ENCODE measurements around the gene OSGIN1.

The OSGIN1 gene

DNA sequence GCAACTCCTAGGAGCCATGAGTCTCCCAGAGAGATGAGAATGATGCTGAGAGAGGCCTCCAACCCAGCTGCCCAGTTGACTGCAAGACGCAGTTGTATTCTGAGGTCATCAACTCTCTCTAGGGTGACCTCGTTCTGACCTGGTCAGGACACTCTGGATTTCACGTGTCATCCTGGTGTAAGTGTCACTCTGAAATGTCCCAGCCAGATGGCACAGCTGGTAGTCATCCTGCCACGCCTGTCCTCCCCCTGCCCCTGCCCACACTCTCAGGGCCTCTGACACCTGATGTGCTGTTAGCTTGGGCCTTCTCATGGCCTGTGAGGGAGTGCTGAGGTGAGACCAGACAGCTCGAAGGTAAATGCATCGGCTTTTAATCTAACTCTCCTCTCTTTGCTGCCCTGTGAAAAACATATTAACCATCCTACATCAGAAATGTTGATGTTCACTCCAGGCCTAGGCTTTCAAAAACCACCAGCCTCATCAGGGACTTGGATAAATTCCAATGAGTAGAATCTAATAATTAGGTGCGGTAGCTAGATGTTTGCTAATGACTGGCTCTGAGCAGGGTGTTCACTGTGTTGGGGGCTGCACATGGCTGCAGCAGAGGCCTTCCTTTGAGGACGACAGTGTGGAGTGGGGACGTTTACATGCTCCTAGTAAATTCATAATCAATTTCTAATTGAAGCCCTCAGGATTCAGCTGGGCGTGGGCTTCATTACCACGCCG lies 40.4 kb upstream of the OSGIN1 start:
- DNase-seq (ENCODE audit: extremely low read depth, low read depth) = no peak

DNA sequence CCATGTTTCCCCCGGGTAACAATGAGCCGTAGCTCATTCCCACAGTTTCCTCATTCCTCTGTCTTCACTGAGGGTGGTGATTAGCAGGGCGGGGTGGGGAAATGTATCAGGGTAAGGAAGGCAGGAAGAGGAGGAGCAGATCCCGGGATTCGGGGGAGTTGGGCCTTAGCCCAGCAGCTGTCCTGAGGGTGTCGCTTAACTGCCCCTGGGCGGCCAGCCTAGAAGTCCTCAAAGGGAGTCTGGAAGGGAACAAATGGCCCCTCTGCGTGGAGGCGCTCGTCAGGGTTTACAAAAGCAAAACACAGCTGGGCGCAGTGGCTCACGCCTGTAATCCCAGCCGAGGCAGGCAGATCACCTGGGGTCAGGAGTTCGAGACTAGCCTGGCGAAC lies 39.8 kb upstream of the OSGIN1 start:
- DNase-seq (ENCODE audit: extremely low read depth, low read depth) = no peak

More for the DNA sequence above, 40.4 kb upstream of the OSGIN1 start:
- TF ChIP-seq, protein P1, sequence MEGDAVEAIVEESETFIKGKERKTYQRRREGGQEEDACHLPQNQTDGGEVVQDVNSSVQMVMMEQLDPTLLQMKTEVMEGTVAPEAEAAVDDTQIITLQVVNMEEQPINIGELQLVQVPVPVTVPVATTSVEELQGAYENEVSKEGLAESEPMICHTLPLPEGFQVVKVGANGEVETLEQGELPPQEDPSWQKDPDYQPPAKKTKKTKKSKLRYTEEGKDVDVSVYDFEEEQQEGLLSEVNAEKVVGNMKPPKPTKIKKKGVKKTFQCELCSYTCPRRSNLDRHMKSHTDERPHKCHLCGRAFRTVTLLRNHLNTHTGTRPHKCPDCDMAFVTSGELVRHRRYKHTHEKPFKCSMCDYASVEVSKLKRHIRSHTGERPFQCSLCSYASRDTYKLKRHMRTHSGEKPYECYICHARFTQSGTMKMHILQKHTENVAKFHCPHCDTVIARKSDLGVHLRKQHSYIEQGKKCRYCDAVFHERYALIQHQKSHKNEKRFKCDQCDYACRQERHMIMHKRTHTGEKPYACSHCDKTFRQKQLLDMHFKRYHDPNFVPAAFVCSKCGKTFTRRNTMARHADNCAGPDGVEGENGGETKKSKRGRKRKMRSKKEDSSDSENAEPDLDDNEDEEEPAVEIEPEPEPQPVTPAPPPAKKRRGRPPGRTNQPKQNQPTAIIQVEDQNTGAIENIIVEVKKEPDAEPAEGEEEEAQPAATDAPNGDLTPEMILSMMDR (IDR thresholded peaks at IDR 0.05; ENCODE audit: low read depth, low read length) = no peak

DNA sequence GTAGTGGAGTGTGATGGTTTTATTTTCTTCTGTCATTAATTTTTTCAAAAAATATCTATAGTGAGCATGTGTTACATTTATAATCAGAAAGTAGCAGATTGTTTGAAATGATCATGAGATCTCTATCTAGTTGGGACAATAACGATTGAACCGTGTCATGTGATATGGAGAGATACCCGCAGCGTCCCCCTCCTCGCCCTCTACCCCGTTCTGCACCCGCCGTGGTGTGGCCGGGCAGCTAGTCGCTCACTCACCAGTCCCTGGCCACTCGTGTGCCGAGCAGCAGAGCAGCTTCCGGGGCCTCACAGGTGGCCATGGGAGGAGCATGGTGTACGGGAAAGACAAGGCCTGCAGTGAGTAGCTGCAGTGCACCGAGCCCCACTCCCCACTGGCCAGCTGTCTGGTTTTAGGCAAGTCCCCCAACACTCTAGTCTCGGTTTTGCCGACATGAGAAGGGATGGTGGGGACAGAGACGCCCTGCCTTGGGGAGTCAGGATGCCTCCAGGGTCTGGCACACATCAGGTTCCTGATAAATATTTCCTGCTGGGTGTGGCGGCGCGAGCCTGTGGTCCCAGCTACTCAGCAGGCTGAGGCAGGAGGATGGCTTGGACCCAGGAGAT lies 38.8 kb upstream of the OSGIN1 start:
- TF ChIP-seq, protein P1 (IDR thresholded peaks at IDR 0.05; ENCODE audit: low read depth, low read length) = no peak
- DNase-seq (ENCODE audit: extremely low read depth, low read depth) = no peak

More for the DNA sequence above, 39.8 kb upstream of the OSGIN1 start:
- TF ChIP-seq, protein P1 (IDR thresholded peaks at IDR 0.05; ENCODE audit: low read depth, low read length) = no peak

DNA sequence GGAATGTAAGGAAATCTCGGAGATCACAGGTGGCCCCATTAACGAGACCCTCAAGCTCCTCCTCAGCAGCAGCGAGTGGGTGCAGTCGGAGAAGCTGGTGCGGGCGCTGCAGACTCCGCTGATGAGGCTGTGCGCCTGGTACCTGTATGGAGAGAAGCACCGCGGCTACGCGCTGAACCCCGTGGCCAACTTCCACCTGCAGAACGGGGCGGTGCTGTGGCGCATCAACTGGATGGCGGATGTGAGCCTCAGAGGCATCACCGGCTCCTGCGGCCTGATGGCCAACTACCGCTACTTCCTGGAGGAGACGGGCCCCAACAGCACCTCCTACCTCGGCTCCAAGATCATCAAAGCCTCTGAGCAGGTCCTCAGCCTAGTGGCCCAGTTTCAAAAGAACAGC lies 38.0 kb upstream of the OSGIN1 start:
- no peak for DNase-seq (ENCODE audit: extremely low read depth, low read depth)
- TF ChIP-seq, protein P1 (IDR thresholded peaks at IDR 0.05; ENCODE audit: low read depth, low read length) = no peak

GRCh38 chr16:83915491-83915890 lies 37.5 kb upstream of the OSGIN1 start:
- no peak for DNase-seq (ENCODE audit: extremely low read depth, low read depth)
- TF ChIP-seq, protein P1 (IDR thresholded peaks at IDR 0.05; ENCODE audit: low read depth, low read length) = no peak

GRCh38 chr16:83917152-83918120 lies 35.6 kb upstream of the OSGIN1 start:
- no peak for DNase-seq (ENCODE audit: extremely low read depth, low read depth)
- TF ChIP-seq, protein P1 (IDR thresholded peaks at IDR 0.05; ENCODE audit: low read depth, low read length) = no peak
